Calu3 (cell line): Measurements from ENCODE around the gene CBX7. TPM values are rescaled to one million over a fixed set of nuclear protein-coding genes. Genes with fewer than 3 reads are reported as not detected.

Source experiments
- BruUV-seq: library from RNA; stranded (reverse); fragments of 400-500 nt; replicated peaks from 2 replicates; lab custom pipeline; 2021; lab: Mats Ljungman, UMichigan
- CTCF ChIA-PET: fragments of 300-600 bp; sonication (Branson Sonifier 250); formaldehyde crosslinking; loops from one replicate; lab custom pipeline; 2022; ENCODE audit warnings: antibody characterized with exemption; lab: Charles Lee
- DNase-seq: peaks from one replicate; pipeline ENCODE4 v3.0.0; 2022
- H3K27ac Mint-ChIP-seq: one replicate; pipeline ENCODE4 v1.8.0; 2022; ENCODE audit warnings: mixed read lengths; ENCODE audit not compliant: unreplicated experiment
- H3K27me3 Mint-ChIP-seq: one replicate; pipeline ENCODE4 v1.8.0; 2022; ENCODE audit warnings: mixed read lengths; ENCODE audit not compliant: unreplicated experiment
- H3K36me3 Mint-ChIP-seq: one replicate; pipeline ENCODE4 v1.8.0; 2022; ENCODE audit warnings: mild to moderate bottlenecking, moderate library complexity, mixed read lengths; ENCODE audit not compliant: insufficient read depth, unreplicated experiment
- H3K4me1 Mint-ChIP-seq: one replicate; pipeline ENCODE4 v1.8.0; 2022; ENCODE audit warnings: mild to moderate bottlenecking, low read depth, mixed read lengths; ENCODE audit not compliant: unreplicated experiment
- H3K4me3 Mint-ChIP-seq: one replicate; pipeline ENCODE4 v1.8.0; 2022; ENCODE audit warnings: mild to moderate bottlenecking, low read depth, moderate library complexity, mixed read lengths; ENCODE audit not compliant: unreplicated experiment
- H3K9me3 Mint-ChIP-seq: one replicate; pipeline ENCODE4 v1.8.0; 2022; ENCODE audit warnings: low read depth, mixed read lengths; ENCODE audit not compliant: unreplicated experiment
- CTCF ChIP-seq: fragments of 200-600 bp; IDR thresholded peaks from one replicate; pipeline ENCODE4 v1.8.0; 2022; ENCODE audit warnings: antibody characterized with exemption; ENCODE audit not compliant: unreplicated experiment
- intact Hi-C: fragments of 100-400 bp; cut with micrococcal nuclease; formaldehyde crosslinking; loops from one replicate; pipeline ENCODE4 v1.10.0; 2022; ENCODE audit not compliant: unreplicated experiment
- total RNA-seq: library from RNA; stranded (reverse); gene quantifications from 2 replicates; pipeline ENCODE4 v1.2.3, GENCODE V29; 2022

Gene CBX7
- total RNA-seq, 1 experiment from 2014 or later: 10.5 TPM

- no peak overlapping the region for H3K27ac Mint-ChIP-seq
- intact Hi-C loops: loop anchor here (5.0 to 10.0 kb wide), 2 partner anchors 34 to 66 kb away; partner anchors contain the start of gene PDGFB
These were observed 26.0 kb upstream of the CBX7 start for GRCh38 chr22:39178206-39179111.

GRCh38 chr22:39177791-39178190 lies 25.3 kb upstream of the CBX7 start:
- peaks cover 6% of the 10 kb centered on the region for H3K9me3 Mint-ChIP-seq
- no peak for DNase-seq
- intact Hi-C loops: loop anchor here (5.0 to 10.0 kb wide), 2 partner anchors 35 to 67 kb away; partner anchors contain the start of gene PDGFB
- no peak for TF ChIP-seq CTCF
- no peak overlapping the region for H3K4me3 Mint-ChIP-seq
- H3K27ac Mint-ChIP-seq: no peak overlapping the region
- H3K27me3 Mint-ChIP-seq: no peaks in the 10 kb centered on the region
- peaks cover 47% of the 10 kb centered on the region for H3K4me1 Mint-ChIP-seq
- BruUV-seq: no TSS peak
- CTCF ChIA-PET: no interaction called here
- H3K36me3 Mint-ChIP-seq: peaks cover 25% of the 10 kb centered on the region

More at GRCh38 chr22:39178206-39179111, 26.0 kb upstream of the CBX7 start:
- DNase-seq: no peak
- Mint-ChIP-seq H3K27me3 (no peaks in the 10 kb centered on the region), H3K4me1 (peaks cover 41% of the 10 kb centered on the region), H3K36me3 (peaks cover 25% of the 10 kb centered on the region), H3K9me3 (peaks cover 6% of the 10 kb centered on the region), H3K4me3 (no peak overlapping the region)
- CTCF ChIA-PET: no interaction called here
- no TSS peak for BruUV-seq
- no peak for TF ChIP-seq CTCF

- no peak overlapping the region for H3K27ac Mint-ChIP-seq
- H3K4me1 Mint-ChIP-seq: peaks cover 49% of the 10 kb centered on the region
- BruUV-seq: no TSS peak
- H3K4me3 Mint-ChIP-seq: no peak overlapping the region
- intact Hi-C loops: loop anchor here (5.0 to 10.0 kb wide), 2 partner anchors 35 to 67 kb away; partner anchors contain the start of gene PDGFB
- no peak for TF ChIP-seq CTCF
- no peak for DNase-seq
- peaks cover 25% of the 10 kb centered on the region for H3K36me3 Mint-ChIP-seq
- H3K9me3 Mint-ChIP-seq: peaks cover 4% of the 10 kb centered on the region
- CTCF ChIA-PET: no interaction called here
- H3K27me3 Mint-ChIP-seq: no peaks in the 10 kb centered on the region
These were observed 24.9 kb upstream of the CBX7 start for GRCh38 chr22:39177456-39177775.

- CTCF ChIA-PET: interaction anchor here (0.6 to 1.4 kb wide), 2 partner anchors 13 to 139 kb away, joined by 3 to 12 read pairs; no protein-coding TSS in a partner anchor
- peaks cover 52% of the 10 kb centered on the region for H3K4me1 Mint-ChIP-seq
These were observed 24.4 kb upstream of the CBX7 start for GRCh38 chr22:39176714-39177455.

More at GRCh38 chr22:39176714-39177455, 24.4 kb upstream of the CBX7 start:
- H3K27ac Mint-ChIP-seq: no peak overlapping the region
- no peaks in the 10 kb centered on the region for H3K9me3 Mint-ChIP-seq
- no TSS peak for BruUV-seq
- TF ChIP-seq CTCF: no peak
- DNase-seq: no peak
- H3K36me3 Mint-ChIP-seq: peaks cover 25% of the 10 kb centered on the region
- no peak overlapping the region for H3K4me3 Mint-ChIP-seq
- intact Hi-C loops: loop anchor here (5.0 to 10.0 kb wide), 2 partner anchors 35 to 68 kb away; partner anchors contain the start of gene PDGFB
- H3K27me3 Mint-ChIP-seq: no peaks in the 10 kb centered on the region
